H1 (cell line): ENCODE data around the gene ZNF385D. TPM values are rescaled to one million over a fixed set of nuclear protein-coding genes. Genes with fewer than 3 reads are reported as not detected.

Source experiments
- BACH1 ChIP-seq: IDR thresholded peaks from 2 replicates; pipeline ENCODE4 v1.6.1; 2012; ENCODE audit warnings: low read length, improper control_type of control experiment
- CHD1 ChIP-seq: IDR thresholded peaks from 2 replicates; pipeline ENCODE4 v1.6.1; 2012; ENCODE audit warnings: low read depth, low read length, improper control_type of control experiment
- CHD7 ChIP-seq: fragments of 300-600 bp; sonication (generic); IDR thresholded peaks from 2 replicates; pipeline ENCODE4 v1.7.1; 2012; ENCODE audit warnings: low read length, moderate library complexity, mild to moderate bottlenecking, inconsistent platforms; ENCODE audit not compliant: insufficient replicate concordance
- E2F6 ChIP-seq: IDR thresholded peaks from 2 replicates; pipeline ENCODE4 v1.6.1; 2012; ENCODE audit warnings: inconsistent platforms
- EZH2 ChIP-seq: fragments of 200-600 bp; sonication (generic); IDR thresholded peaks from 2 replicates; pipeline ENCODE4 v1.7.1; 2012; ENCODE audit warnings: low read depth, mild to moderate bottlenecking, moderate library complexity, low read length, inconsistent platforms; ENCODE audit not compliant: severe bottlenecking
- GABPA ChIP-seq: IDR thresholded peaks from 2 replicates; pipeline ENCODE4 v1.6.1; 2011; ENCODE audit warnings: mild to moderate bottlenecking, low read length, moderate library complexity, borderline replicate concordance; ENCODE audit not compliant: insufficient read depth
- JUN ChIP-seq: IDR thresholded peaks from 2 replicates; pipeline ENCODE4 v1.6.1; 2011; ENCODE audit warnings: low read depth, mild to moderate bottlenecking, improper control_type of control experiment, low read length
- POU5F1 ChIP-seq: IDR thresholded peaks from 2 replicates; pipeline ENCODE4 v1.6.1; 2011; ENCODE audit warnings: low read depth, mild to moderate bottlenecking, low read length, moderate library complexity
- RFX5 ChIP-seq: IDR thresholded peaks from 2 replicates; pipeline ENCODE4 v1.6.1; 2011; ENCODE audit warnings: low read depth, low read length, improper control_type of control experiment, borderline replicate concordance
- SAP30 ChIP-seq: fragments of 300-600 bp; sonication (generic); IDR thresholded peaks from 2 replicates; pipeline ENCODE4 v1.7.1; 2012; ENCODE audit warnings: low read length, moderate library complexity, mild to moderate bottlenecking, inconsistent platforms; ENCODE audit not compliant: insufficient read depth, insufficient replicate concordance
- SIX5 ChIP-seq: IDR thresholded peaks from 2 replicates; pipeline ENCODE4 v1.6.1; 2011; ENCODE audit warnings: mild to moderate bottlenecking, low read depth, low read length
- SRF ChIP-seq: IDR thresholded peaks from 2 replicates; pipeline ENCODE4 v1.6.1; 2011; ENCODE audit warnings: mild to moderate bottlenecking, low read depth, low read length, moderate library complexity
- polyA plus RNA-seq, 7 experiments: library from polyadenylated mRNA; depleted of rRNA in 3 of 7; stranded (reverse) in 5 of 7; unstranded in 2 of 7; fragments of >200 nt in 5 of 7; fragments of 200-250 nt in 2 of 7; gene quantifications; 1 replicate in 5 of 7; 2 replicates in 1 of 7; 4 replicates in 1 of 7; pipeline versions ENCODE4 v1.2.1 to v1.2.3, GENCODE V29; 2011 to 2013; ENCODE audit warnings: missing spikeins in 2 of 7, mixed read lengths in 2 of 7
- total RNA-seq: library from RNA; stranded (reverse); fragmentation: NEBNext Ultra II Directional; extraction: Animal tissue kit (Norgen Biotek cat#: 25700); gene quantifications from 2 replicates; pipeline ENCODE4 v1.2.1, GENCODE V29; 2021

The ZNF385D gene
- total and polyA plus RNA-seq, 2 of the 8 experiments (the other 6 are each of a cell fraction or from before 2014, with no cell fraction given), result 5.9 to 10.8 TPM

- no peak for TF ChIP-seq CHD7
- TF ChIP-seq BACH1, result no peak
- TF ChIP-seq GABPA, result no peak
- TF ChIP-seq E2F6, result no peak
- TF ChIP-seq SIX5, result no peak
- TF ChIP-seq SAP30, result no peak
- no peak for TF ChIP-seq JUN
- no peak for TF ChIP-seq RFX5
- TF ChIP-seq EZH2, result no peak
- TF ChIP-seq CHD1, result no peak
- no peak for TF ChIP-seq POU5F1
- TF ChIP-seq SRF, result no peak
Observed at GRCh38 chr3:21441821-21442220, 309.2 kb downstream of the ZNF385D start (continued).
